Spleen (tissue), 11 donors: ENCODE results near the gene GRP. TPM values are rescaled to one million over a fixed set of nuclear protein-coding genes. Genes with fewer than 3 reads are reported as not detected.

Experiments
- DNase-seq: peaks from one replicate; pipeline ENCODE4 v3.0.0-alpha.2; 2020
- H3K27ac ChIP-seq, 8 donors: fragments of 200-600 bp; sonication (generic) in 7 of 8; 1 replicate in 4 of 8; 2 replicates in 4 of 8; pipeline versions ENCODE4 v1.5.0 to v1.8.0; 2016 to 2021; ENCODE audit warnings: inconsistent platforms in 4 of 8, mild to moderate bottlenecking in 4 of 8, moderate library complexity in 1 of 8
- H3K27me3 ChIP-seq, 7 donors: fragments of 200-600 bp; sonication (generic) in 6 of 7; replicated peaks in 1 of 7; 1 replicate in 4 of 7; 2 replicates in 3 of 7; pipeline versions ENCODE4 v1.5.0 to v1.8.0; 2016 to 2021; ENCODE audit warnings: inconsistent platforms in 3 of 7, mild to moderate bottlenecking in 1 of 7
- H3K36me3 ChIP-seq, 6 donors: fragments of 200-600 bp; sonication (generic) in 5 of 6; 1 replicate in 4 of 6; 2 replicates in 2 of 6; pipeline versions ENCODE4 v1.5.0 to v1.8.0; 2016 to 2021; ENCODE audit warnings: inconsistent platforms in 2 of 6
- H3K4me1 ChIP-seq, 6 donors: fragments of 200-600 bp; sonication (generic) in 5 of 6; 1 replicate in 3 of 6; 2 replicates in 3 of 6; pipeline versions ENCODE4 v1.5.0 to v1.8.0; 2016 to 2021; ENCODE audit warnings: inconsistent platforms in 3 of 6
- H3K4me3 ChIP-seq, 8 donors: fragments of 200-600 bp; sonication (generic) in 7 of 8; 1 replicate in 4 of 8; 2 replicates in 4 of 8; pipeline versions ENCODE4 v1.5.0 to v1.8.0; 2016 to 2021; ENCODE audit warnings: inconsistent platforms in 4 of 8, mild to moderate bottlenecking in 4 of 8, moderate library complexity in 2 of 8
- H3K9me3 ChIP-seq, 8 donors: fragments of 200-600 bp; sonication (generic) in 7 of 8; 1 replicate in 4 of 8; 2 replicates in 4 of 8; pipeline versions ENCODE4 v1.5.0 to v1.8.0; 2016 to 2021; ENCODE audit warnings: inconsistent platforms in 4 of 8
- POLR2A ChIP-seq, 3 donors: fragments of 450-650 bp; IDR thresholded peaks; one replicate each; pipeline ENCODE4 v1.5.1; 2017; ENCODE audit warnings: antibody characterized with exemption in 3 of 3, mild to moderate bottlenecking in 1 of 3
- POLR2AphosphoS5 ChIP-seq, 3 donors: sonication (generic); formaldehyde crosslinking; IDR thresholded peaks; one replicate each; pipeline ENCODE4 v1.5.1; 2017; ENCODE audit warnings: antibody characterized with exemption in 3 of 3
- WGBS, 5 donors: extraction: QIAGEN DNeasy Blood & Tissue Kit in 3 of 5; methylation state at CpG; one replicate each; pipeline versions ENCODE4 v1.1.5 to v1.1.7; 2013 to 2018; 5-methylcytosine and 5-hydroxymethylcytosine counted together
- intact Hi-C: fragments of 100-400 bp; cut with DNase I; formaldehyde crosslinking; loops from one replicate; pipeline ENCODE4 v1.15.0; 2023; ENCODE audit warnings: low total_unique reads
- polyA plus RNA-seq, 3 donors: library from polyadenylated mRNA; stranded (reverse); fragments of 200-250 nt; gene quantifications; one replicate each; pipeline ENCODE4 v1.2.1, GENCODE V29; 2013
- total RNA-seq, 7 donors: library from RNA; depleted of rRNA in 3 of 7; stranded (reverse); fragments of >200 nt in 3 of 7; fragmentation: NEBNext Ultra II Directional in 4 of 7; extraction: Animal tissue kit (Norgen Biotek cat#: 25700) in 4 of 7; gene quantifications; one replicate each; pipeline versions ENCODE4 v1.1.0 to v1.2.1, GENCODE V29; 2016 to 2021
- TF ChIP-seq, protein P1 (sequence below), 11 experiments: fragments of 200-600 bp in 7 of 11; fragments of 450-650 bp in 4 of 11; sonication (generic) in 4 of 11; IDR thresholded peaks in 8 of 11; conservative IDR thresholded peaks in 3 of 11; 1 replicate in 7 of 11; 2 replicates in 4 of 11; pipeline versions ENCODE4 v1.4.0 to v1.8.0; 2016 to 2021; ENCODE audit warnings: antibody characterized with exemption in 11 of 11, inconsistent platforms in 4 of 11, mild to moderate bottlenecking in 1 of 11
- donor health status: healthy with polysubstance abuse.
- donor health status: DM: no; HTN: no; CAD: no; lungs with moderate emphysema.
- donor health status: DM: no; HTN: no; CAD: no.
- donor health status: Bipolar disorder and iron deficiency.
- donor health status: healthy.
- donor health status: DM: no; HTN: no; CAD: no.
- donor health status: DM: yes; HTN: yes; CAD: no.

Gene GRP
- total and polyA plus RNA-seq, 10 donors = not detected

- no peak overlapping the region for H3K27ac ChIP-seq
- H3K36me3 ChIP-seq = no peaks in the 10 kb centered on the region
- peak overlapping the region in 4 of 8 donors; percentile 8 to 61 (median 22) for H3K4me3 ChIP-seq
- WGBS, 5 donors = 8 to 13% (median 9%) methylated on average over 17 of the region's 17 CpGs
- H3K27me3 ChIP-seq = peaks cover 30 to 100% (median 99%) of the 10 kb centered on the region in 7 donors
- peaks cover 10 to 71% (median 53%) of the 10 kb centered on the region in 6 donors for H3K4me1 ChIP-seq
- intact Hi-C loops = no loop called here
- TF ChIP-seq POLR2A (IDR thresholded peaks at IDR 0.05) = no peak
- TF ChIP-seq, protein P1, sequence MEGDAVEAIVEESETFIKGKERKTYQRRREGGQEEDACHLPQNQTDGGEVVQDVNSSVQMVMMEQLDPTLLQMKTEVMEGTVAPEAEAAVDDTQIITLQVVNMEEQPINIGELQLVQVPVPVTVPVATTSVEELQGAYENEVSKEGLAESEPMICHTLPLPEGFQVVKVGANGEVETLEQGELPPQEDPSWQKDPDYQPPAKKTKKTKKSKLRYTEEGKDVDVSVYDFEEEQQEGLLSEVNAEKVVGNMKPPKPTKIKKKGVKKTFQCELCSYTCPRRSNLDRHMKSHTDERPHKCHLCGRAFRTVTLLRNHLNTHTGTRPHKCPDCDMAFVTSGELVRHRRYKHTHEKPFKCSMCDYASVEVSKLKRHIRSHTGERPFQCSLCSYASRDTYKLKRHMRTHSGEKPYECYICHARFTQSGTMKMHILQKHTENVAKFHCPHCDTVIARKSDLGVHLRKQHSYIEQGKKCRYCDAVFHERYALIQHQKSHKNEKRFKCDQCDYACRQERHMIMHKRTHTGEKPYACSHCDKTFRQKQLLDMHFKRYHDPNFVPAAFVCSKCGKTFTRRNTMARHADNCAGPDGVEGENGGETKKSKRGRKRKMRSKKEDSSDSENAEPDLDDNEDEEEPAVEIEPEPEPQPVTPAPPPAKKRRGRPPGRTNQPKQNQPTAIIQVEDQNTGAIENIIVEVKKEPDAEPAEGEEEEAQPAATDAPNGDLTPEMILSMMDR (IDR thresholded peaks at IDR 0.05 in 8 of 11, conservative IDR thresholded peaks at IDR 0.05 in 3 of 11) = no peak
- TF ChIP-seq POLR2AphosphoS5 (IDR thresholded peaks at IDR 0.05) = no peak
- no peak for DNase-seq
- no peaks in the 10 kb centered on the region for H3K9me3 ChIP-seq
Measured at GRCh38 chr18:59269563-59270119, 49.7 kb downstream of the GRP start.

DNA sequence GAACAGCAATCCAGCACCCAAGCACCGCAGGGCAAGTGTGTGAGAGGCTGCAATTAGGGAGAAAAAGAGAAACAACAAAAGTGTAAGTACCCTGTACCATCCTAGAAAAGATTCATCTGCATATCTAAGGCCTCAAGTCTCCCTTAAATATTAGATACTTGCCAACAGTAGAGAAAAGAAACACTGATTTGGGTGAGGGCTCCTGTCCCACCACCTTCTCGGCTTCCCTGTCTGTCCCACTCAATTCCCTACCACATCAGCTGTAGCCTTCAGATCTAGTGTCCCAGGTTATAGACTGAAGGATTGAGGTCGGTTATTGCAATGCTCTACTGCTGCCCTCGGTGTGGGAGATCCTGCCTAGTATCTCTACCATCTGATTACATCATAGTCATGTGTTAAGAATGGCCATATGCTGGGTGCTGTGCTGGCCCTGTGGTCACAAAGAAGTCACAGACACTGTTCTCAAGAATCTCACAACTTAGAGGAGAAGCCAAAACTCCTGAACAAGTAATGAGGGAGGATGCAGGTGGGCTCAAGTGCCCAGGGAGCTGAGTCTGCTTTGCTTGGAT is 50.8 kb downstream of the GRP start:
- Histone ChIP-seq H3K36me3 (no peaks in the 10 kb centered on the region), H3K9me3 (no peaks in the 10 kb centered on the region), H3K27ac (no peak overlapping the region), H3K27me3 (peaks cover 30 to 100% (median 98%) of the 10 kb centered on the region in 7 donors), H3K4me3 (no peak overlapping the region), H3K4me1 (peaks cover 10 to 60% (median 42%) of the 10 kb centered on the region in 6 donors)
- no peak for TF ChIP-seq POLR2AphosphoS5 (IDR thresholded peaks at IDR 0.05)
- TF ChIP-seq, protein P1 (IDR thresholded peaks at IDR 0.05 in 8 of 11, conservative IDR thresholded peaks at IDR 0.05 in 3 of 11) = no peak
- no peak for TF ChIP-seq POLR2A (IDR thresholded peaks at IDR 0.05)
- 7 to 25% (median 14%) methylated on average over 4 of the region's 4 CpGs for WGBS, 5 donors
- peak; percentile 18 for DNase-seq
- intact Hi-C loops = no loop called here

DNA sequence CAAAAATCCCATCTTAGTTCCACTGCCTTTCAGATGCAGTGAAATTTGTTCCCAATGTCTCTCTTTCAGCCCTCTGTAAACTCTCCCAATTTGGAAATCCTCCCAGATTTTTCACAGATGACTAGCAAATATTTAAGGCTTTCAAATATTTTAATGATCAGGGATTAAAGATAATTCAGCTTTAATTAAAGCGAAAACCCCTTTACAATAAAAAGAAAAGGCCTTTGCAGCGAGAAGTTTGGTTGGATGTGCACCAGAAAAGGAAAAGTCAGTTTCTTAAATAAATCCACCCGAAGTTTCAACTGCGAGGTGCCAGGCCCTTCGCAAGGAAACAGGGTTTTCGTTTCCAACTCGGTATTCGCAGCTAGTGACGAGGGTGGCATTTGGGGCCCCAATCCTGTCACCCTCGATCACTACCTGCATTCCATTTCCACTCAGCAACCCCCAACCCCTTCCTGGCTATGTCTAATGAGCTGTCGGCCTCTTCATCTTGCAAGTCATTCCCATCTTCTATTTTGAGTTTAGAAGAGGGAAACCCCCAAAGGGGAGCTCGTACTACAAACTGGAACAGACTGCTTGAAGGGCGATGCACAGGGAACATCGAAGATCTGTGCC is 51.8 kb downstream of the GRP start:
- H3K4me1 ChIP-seq = peaks cover 10 to 55% (median 40%) of the 10 kb centered on the region in 6 donors
- intact Hi-C loops = no loop called here
- H3K27ac ChIP-seq = no peak overlapping the region
- peak; percentile 31 for DNase-seq
- H3K27me3 ChIP-seq = peaks cover 30 to 100% (median 92%) of the 10 kb centered on the region in 7 donors
- H3K36me3 ChIP-seq = no peaks in the 10 kb centered on the region
- WGBS, 5 donors = 9 to 20% (median 17%) methylated on average over 14 of the region's 14 CpGs
- H3K4me3 ChIP-seq = peak overlapping the region in 4 of 8 donors; percentile 25 to 64 (median 30)
- TF ChIP-seq, protein P1 (IDR thresholded peaks at IDR 0.05 in 8 of 11, conservative IDR thresholded peaks at IDR 0.05 in 3 of 11) = no peak
- TF ChIP-seq POLR2A (IDR thresholded peaks at IDR 0.05) (no peak), POLR2AphosphoS5 (IDR thresholded peaks at IDR 0.05) (no peak)
- no peaks in the 10 kb centered on the region for H3K9me3 ChIP-seq
